ENCODE data around the gene SDC1.

- TF ChIP-seq POLR2AphosphoS5 (IDR thresholded peaks at IDR 0.05) (no peak), POLR2A (IDR thresholded peaks at IDR 0.05) (no peak)
Measured at GRCh38 chr2:20173496-20174402, 51.2 kb downstream of the SDC1 start.

All from upper lobe of left lung (tissue), 4 donors.